ENCODE data around the gene RHOF.

DNA sequence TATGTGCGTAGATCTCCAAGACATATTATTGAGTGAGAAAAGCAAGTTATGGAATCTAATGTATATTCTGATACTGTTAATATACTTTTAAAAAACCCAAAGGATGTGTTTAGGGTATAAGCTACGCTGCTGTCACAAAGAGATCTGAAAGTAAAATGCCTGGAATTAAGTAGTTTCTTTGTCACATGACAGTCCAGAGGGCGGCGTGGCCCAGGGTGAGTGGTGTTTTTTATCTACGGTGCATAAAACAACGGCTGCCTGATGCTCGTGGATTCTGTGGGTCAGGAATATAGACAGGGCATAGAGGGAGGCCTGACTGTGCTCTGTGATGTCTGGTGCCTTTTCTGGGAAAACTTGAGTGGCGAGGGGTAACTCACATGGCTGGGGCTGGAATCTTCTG, 59.6 kb downstream of the RHOF start:
- no peak for TF ChIP-seq RAD21 (IDR thresholded peaks at IDR 0.05)
- TF ChIP-seq JUND (IDR thresholded peaks at IDR 0.05): no peak
- no peak for TF ChIP-seq SP1 (IDR thresholded peaks at IDR 0.05)
